Neural crest cell (in vitro differentiated cells): ENCODE results near the gene COLGALT1. TPM values are rescaled to one million over a fixed set of nuclear protein-coding genes. Genes with fewer than 3 reads are reported as not detected.
"Not testable (repeated sequence)": the region's sequence is repeated elsewhere in the genome, so short reads cannot be mapped to it uniquely, and the experiment has no call there.

Source experiments
- DNase-seq: peaks from one replicate; pipeline ENCODE4 v3.0.0; 2021; ENCODE audit warnings: low read depth, mixed read lengths, low spot score
- H3K27ac Mint-ChIP-seq: one replicate; pipeline ENCODE4 v1.8.0; 2021; ENCODE audit warnings: mild to moderate bottlenecking, mixed read lengths; ENCODE audit not compliant: unreplicated experiment
- H3K27me3 Mint-ChIP-seq: 2 replicates; pipeline ENCODE4 v1.8.0; 2021; ENCODE audit warnings: low read depth, mild to moderate bottlenecking, mixed read lengths
- H3K36me3 Mint-ChIP-seq: 2 replicates; pipeline ENCODE4 v1.8.0; 2021; ENCODE audit warnings: low read depth, mild to moderate bottlenecking, mixed read lengths
- H3K4me1 Mint-ChIP-seq: 2 replicates; pipeline ENCODE4 v1.8.0; 2021; ENCODE audit warnings: mixed read lengths
- H3K4me3 Mint-ChIP-seq: one replicate; pipeline ENCODE4 v1.8.0; 2021; ENCODE audit warnings: mild to moderate bottlenecking, mixed read lengths
- H3K9me3 Mint-ChIP-seq: 2 replicates; pipeline ENCODE4 v1.8.0; 2021; ENCODE audit warnings: mixed read lengths
- total RNA-seq: library from RNA; stranded (reverse); gene quantifications from 2 replicates; pipeline ENCODE4 v1.2.1, GENCODE V29; 2021
- TF ChIP-seq, protein P1 (sequence below): fragments of 200-600 bp; sonication (generic); conservative IDR thresholded peaks from 2 replicates; pipeline ENCODE4 v1.5.0; 2021; ENCODE audit warnings: antibody characterized with exemption, mild to moderate bottlenecking

Gene COLGALT1
- total RNA-seq, 1 donor from 2014 or later: 81.7 TPM

DNA sequence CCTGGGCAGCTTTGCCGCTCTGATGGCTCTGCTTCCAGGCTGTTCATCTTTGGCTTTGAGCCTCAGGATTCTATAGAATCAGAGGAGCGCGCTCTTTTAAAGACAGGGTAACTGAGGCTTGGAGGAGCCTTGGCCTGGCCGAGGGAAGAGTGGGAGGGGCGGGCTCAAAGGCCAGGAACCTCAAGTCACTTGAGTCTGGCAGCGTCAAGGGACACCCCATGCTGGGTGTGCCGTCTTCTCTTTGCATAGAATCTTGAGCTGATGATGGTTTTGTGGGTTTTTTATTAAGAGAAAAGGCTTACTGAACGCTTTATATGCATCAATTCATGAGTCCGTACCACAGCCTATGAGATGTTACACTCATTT is 42.9 kb upstream of the COLGALT1 start:
- DNase-seq: no peak
- H3K4me3 Mint-ChIP-seq: peak overlapping the region; percentile 95
- TF ChIP-seq, protein P1, sequence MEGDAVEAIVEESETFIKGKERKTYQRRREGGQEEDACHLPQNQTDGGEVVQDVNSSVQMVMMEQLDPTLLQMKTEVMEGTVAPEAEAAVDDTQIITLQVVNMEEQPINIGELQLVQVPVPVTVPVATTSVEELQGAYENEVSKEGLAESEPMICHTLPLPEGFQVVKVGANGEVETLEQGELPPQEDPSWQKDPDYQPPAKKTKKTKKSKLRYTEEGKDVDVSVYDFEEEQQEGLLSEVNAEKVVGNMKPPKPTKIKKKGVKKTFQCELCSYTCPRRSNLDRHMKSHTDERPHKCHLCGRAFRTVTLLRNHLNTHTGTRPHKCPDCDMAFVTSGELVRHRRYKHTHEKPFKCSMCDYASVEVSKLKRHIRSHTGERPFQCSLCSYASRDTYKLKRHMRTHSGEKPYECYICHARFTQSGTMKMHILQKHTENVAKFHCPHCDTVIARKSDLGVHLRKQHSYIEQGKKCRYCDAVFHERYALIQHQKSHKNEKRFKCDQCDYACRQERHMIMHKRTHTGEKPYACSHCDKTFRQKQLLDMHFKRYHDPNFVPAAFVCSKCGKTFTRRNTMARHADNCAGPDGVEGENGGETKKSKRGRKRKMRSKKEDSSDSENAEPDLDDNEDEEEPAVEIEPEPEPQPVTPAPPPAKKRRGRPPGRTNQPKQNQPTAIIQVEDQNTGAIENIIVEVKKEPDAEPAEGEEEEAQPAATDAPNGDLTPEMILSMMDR: no peak
- H3K9me3 Mint-ChIP-seq: no peaks in the 10 kb centered on the region
- no peak overlapping the region for H3K27ac Mint-ChIP-seq
- H3K36me3 Mint-ChIP-seq: peaks cover 20% of the 10 kb centered on the region
- peaks cover 30% of the 10 kb centered on the region for H3K4me1 Mint-ChIP-seq
- peaks cover 4% of the 10 kb centered on the region for H3K27me3 Mint-ChIP-seq

- no peaks in the 10 kb centered on the region for H3K9me3 Mint-ChIP-seq
- peaks cover 16% of the 10 kb centered on the region for H3K4me1 Mint-ChIP-seq
- peak overlapping the region; percentile 83 for H3K4me3 Mint-ChIP-seq
- no peaks in the 10 kb centered on the region for H3K27me3 Mint-ChIP-seq
- DNase-seq: no peak
- TF ChIP-seq, protein P1: no peak
- no peak overlapping the region for H3K27ac Mint-ChIP-seq
- H3K36me3 Mint-ChIP-seq: peaks cover 20% of the 10 kb centered on the region
Observed at GRCh38 chr19:17515408-17516149, 39.9 kb upstream of the COLGALT1 start.

DNA sequence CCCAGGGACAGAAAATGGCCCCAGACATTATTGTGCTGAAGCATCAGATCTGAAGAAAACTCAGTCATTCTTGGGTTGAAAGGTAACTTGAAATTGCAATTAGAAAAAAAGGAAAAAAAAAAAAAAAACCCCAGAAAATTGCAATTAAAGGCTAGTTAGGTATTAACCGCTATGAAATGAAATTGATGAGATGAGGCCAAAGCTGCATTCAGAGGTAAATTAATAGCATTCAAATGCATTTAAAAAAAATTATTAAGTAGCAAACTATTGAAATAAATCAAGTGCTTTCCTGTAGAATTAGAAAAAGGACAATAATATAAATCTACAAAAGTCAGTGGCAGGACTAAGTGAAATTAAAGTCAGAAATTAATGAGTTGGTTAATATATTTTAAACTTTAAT is 37.6 kb upstream of the COLGALT1 start:
- TF ChIP-seq, protein P1: no peak
- Mint-ChIP-seq H3K4me3 (no peak overlapping the region), H3K27ac (no peak overlapping the region), H3K9me3 (no peaks in the 10 kb centered on the region), H3K27me3 (no peaks in the 10 kb centered on the region), H3K4me1 (peaks cover 2% of the 10 kb centered on the region), H3K36me3 (peaks cover 17% of the 10 kb centered on the region)
- DNase-seq: no peak

DNA sequence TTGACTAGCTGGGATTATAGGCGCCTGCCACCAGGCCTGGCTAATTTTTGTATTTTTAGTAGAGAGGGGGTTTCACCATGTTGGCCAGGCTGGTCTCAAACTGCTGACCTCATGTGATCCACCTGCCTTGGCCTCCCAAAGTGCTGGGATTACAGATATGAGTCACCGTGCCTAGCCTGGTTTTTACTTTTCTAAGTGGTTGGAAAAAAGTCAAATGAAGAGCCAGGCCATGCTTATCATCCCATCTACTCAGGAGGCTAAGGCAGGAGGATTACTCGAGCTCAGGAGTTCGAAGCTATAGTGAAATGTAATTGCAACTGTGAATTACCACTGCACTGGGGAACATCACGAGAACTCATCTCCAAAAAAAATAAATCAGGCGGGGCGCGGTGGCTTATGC is 36.8 kb upstream of the COLGALT1 start:
- not testable (repeated sequence) for H3K27ac Mint-ChIP-seq, H3K9me3 Mint-ChIP-seq

DNA sequence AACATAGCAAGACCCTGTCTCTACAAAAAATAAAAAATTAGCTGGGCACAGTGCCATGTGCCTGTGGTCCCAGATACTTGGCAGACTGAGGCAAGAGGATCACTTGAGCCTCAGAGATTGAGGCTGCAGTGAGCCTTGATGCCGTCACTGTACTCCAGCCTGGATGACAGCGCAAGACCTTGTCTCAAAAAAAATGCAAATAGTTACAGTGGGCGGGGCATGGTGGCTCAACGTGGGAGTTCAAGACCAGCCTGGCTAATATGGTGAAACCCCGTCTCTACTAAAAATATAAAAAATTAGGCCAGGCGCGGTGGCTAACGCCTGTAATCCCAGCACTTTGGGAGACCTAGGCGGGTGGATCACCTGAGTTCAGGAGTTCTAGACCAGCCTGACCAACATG is 35.5 kb upstream of the COLGALT1 start:
- peaks cover 17% of the 10 kb centered on the region for H3K36me3 Mint-ChIP-seq
- H3K27ac Mint-ChIP-seq: no peak overlapping the region
- TF ChIP-seq, protein P1: no peak
- DNase-seq: no peak
- H3K4me1 Mint-ChIP-seq: no peaks in the 10 kb centered on the region
- no peaks in the 10 kb centered on the region for H3K9me3 Mint-ChIP-seq
- no peak overlapping the region for H3K4me3 Mint-ChIP-seq
- no peaks in the 10 kb centered on the region for H3K27me3 Mint-ChIP-seq

More for the DNA sequence above, 36.8 kb upstream of the COLGALT1 start:
- H3K36me3 Mint-ChIP-seq: peaks cover 17% of the 10 kb centered on the region
- not testable (repeated sequence) for H3K4me3 Mint-ChIP-seq, DNase-seq, H3K4me1 Mint-ChIP-seq, H3K27me3 Mint-ChIP-seq

DNA sequence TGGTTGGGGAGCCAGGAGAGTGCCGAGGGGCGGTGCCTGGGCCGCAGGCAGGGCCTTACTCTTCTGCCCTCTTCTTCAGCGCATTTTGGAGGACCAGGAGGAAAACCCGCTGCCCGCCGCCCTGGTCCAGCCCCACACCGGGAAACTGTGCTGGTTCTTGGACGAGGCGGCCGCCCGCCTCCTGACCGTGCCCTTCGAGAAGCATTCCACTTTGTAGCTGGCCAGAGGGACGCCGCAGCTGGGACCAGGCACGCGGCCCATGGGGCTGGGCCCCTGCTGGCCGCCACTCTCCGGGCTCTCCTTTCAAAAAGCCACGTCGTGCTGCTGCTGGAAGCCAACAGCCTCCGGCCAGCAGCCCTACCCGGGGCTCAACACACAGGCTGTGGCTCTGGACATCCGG is 34.6 kb upstream of the COLGALT1 start:
- H3K4me1 Mint-ChIP-seq: no peaks in the 10 kb centered on the region
- DNase-seq: no peak
- no peak overlapping the region for H3K27ac Mint-ChIP-seq
- H3K27me3 Mint-ChIP-seq: no peaks in the 10 kb centered on the region
- no peaks in the 10 kb centered on the region for H3K9me3 Mint-ChIP-seq
- no peak overlapping the region for H3K4me3 Mint-ChIP-seq
- H3K36me3 Mint-ChIP-seq: peaks cover 15% of the 10 kb centered on the region
- TF ChIP-seq, protein P1: no peak
